ENCODE measurements around the gene NFATC4. TPM values are rescaled to one million over a fixed set of nuclear protein-coding genes. Genes with fewer than 3 reads are reported as not detected.

Gene NFATC4
- total and polyA plus RNA-seq, 7 donors: 2.7 to 12.0 (median 7.3) TPM

DNA sequence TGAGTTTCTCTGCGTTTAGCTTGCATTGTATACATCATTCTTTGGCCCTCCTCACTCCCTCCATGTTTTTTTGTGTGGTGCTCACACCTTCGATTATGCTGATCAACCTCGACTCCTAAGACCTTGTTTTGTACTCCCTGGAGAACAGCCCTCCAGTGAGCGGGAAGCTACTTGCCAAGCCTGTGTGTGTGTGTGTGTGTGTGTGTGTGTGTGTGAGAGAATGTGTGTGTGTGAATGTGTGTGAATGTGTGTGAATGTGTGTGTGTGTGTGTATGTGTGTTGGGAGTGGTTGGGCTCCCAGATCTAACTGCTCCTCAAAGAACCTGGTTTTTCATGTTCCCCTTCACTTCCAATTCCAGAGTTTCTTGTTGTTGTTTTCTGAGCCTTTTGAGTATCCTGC lies 36.8 kb downstream of the NFATC4 start:
- no peak for ATAC-seq
- TF ChIP-seq, protein P1, sequence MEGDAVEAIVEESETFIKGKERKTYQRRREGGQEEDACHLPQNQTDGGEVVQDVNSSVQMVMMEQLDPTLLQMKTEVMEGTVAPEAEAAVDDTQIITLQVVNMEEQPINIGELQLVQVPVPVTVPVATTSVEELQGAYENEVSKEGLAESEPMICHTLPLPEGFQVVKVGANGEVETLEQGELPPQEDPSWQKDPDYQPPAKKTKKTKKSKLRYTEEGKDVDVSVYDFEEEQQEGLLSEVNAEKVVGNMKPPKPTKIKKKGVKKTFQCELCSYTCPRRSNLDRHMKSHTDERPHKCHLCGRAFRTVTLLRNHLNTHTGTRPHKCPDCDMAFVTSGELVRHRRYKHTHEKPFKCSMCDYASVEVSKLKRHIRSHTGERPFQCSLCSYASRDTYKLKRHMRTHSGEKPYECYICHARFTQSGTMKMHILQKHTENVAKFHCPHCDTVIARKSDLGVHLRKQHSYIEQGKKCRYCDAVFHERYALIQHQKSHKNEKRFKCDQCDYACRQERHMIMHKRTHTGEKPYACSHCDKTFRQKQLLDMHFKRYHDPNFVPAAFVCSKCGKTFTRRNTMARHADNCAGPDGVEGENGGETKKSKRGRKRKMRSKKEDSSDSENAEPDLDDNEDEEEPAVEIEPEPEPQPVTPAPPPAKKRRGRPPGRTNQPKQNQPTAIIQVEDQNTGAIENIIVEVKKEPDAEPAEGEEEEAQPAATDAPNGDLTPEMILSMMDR (IDR thresholded peaks at IDR 0.05): no peak
- Histone ChIP-seq H3K4me1 (peaks cover 3% of the 10 kb centered on the region), H3K9me3 (no peaks in the 10 kb centered on the region), H3K36me3 (ENCODE audit: insufficient read depth in 1 of 2, low read depth in 1 of 2) (peaks cover 0 to 4% of the 10 kb centered on the region in 2 donors), H3K27me3 (ENCODE audit: insufficient read depth in 3 of 3, low read length in 2 of 3) (no peaks in the 10 kb centered on the region), H3K4me3 (no peak overlapping the region), H3K27ac (no peak overlapping the region)
- 65 to 69% (median 67%) methylated on average over 4 of the region's 4 CpGs for WGBS, 3 donors
- intact Hi-C loops (cut with DNase I): no loop called here
- no peak for DNase-seq

DNA sequence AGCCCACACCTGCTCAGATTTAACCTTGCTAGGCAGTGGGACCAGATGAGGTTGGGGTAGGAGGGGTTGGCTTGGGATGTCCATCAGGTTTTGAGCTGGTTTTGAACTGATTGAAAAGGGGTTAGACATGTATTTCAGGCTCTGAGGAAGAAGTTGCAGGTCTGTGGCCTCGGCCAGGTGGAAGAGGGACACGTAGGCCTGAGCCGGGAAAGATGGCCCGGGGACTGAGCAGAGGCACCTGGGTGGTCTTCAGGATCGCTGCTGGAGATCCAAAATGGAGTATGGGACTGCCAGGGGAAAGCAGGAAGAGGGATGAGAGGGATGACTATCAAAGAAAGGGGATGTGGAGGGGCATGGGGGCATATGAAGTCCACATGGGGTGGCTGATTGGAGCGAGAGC lies 38.4 kb downstream of the NFATC4 start:
- Histone ChIP-seq H3K27ac (no peak overlapping the region), H3K27me3 (ENCODE audit: insufficient read depth in 3 of 3, low read length in 2 of 3) (no peaks in the 10 kb centered on the region), H3K4me1 (peaks cover 3% of the 10 kb centered on the region), H3K36me3 (ENCODE audit: insufficient read depth in 1 of 2, low read depth in 1 of 2) (peaks cover 0 to 8% of the 10 kb centered on the region in 2 donors), H3K9me3 (no peaks in the 10 kb centered on the region), H3K4me3 (no peak overlapping the region)
- TF ChIP-seq, protein P1 (IDR thresholded peaks at IDR 0.05): no peak
- ATAC-seq (no peak), DNase-seq (no peak)
- WGBS, 3 donors: 87 to 92% (median 92%) methylated on average over 6 of the region's 6 CpGs
- intact Hi-C loops (cut with DNase I): no loop called here

GRCh38 chr14:24407608-24408325 lies 39.8 kb downstream of the NFATC4 start:
- intact Hi-C loops (cut with DNase I): no loop called here
- no peak for DNase-seq
- H3K4me3 ChIP-seq: no peak overlapping the region

DNA sequence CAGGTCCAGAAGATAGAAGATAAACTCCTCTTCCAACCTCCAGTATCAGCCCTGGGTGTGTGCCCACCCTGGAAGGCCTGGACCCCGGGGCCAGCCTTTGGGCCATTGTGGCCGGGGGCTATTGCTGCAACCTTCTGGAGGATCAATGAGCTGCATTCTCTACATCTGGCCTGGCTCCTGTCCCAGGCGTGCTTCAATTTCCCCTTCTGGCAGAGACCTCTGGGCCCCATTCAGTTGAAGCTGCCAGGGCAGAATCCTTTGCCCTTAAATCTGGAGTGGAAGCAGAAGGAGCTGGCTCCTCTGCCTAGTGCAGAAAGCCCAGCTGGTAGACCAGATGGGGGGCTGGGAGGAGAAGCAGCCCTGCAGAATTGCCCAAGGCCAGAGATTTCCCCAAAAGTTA lies 40.8 kb downstream of the NFATC4 start:
- DNase-seq (no peak), ATAC-seq (no peak)
- Histone ChIP-seq H3K27me3 (ENCODE audit: insufficient read depth in 3 of 3, low read length in 2 of 3) (no peaks in the 10 kb centered on the region), H3K4me1 (peaks cover 3% of the 10 kb centered on the region), H3K36me3 (ENCODE audit: insufficient read depth in 1 of 2, low read depth in 1 of 2) (peaks cover 0 to 8% of the 10 kb centered on the region in 2 donors), H3K27ac (no peak overlapping the region), H3K4me3 (no peak overlapping the region), H3K9me3 (no peaks in the 10 kb centered on the region)
- TF ChIP-seq, protein P1 (IDR thresholded peaks at IDR 0.05): no peak
- intact Hi-C loops (cut with DNase I): loop anchor here in 1 of 2 donors (1.0 kb wide), 1 partner anchor 19 kb away; no protein-coding TSS in a partner anchor
- WGBS, 3 donors: 32 to 49% (median 41%) methylated on average over 3 of the region's 3 CpGs

More at GRCh38 chr14:24407608-24408325, 39.8 kb downstream of the NFATC4 start:
- peaks cover 3% of the 10 kb centered on the region for H3K4me1 ChIP-seq
- H3K36me3 ChIP-seq (ENCODE audit: insufficient read depth in 1 of 2, low read depth in 1 of 2): peaks cover 0 to 8% of the 10 kb centered on the region in 2 donors
- no peak overlapping the region for H3K27ac ChIP-seq
- ATAC-seq: no peak
- H3K9me3 ChIP-seq: no peaks in the 10 kb centered on the region
- H3K27me3 ChIP-seq (ENCODE audit: insufficient read depth in 3 of 3, low read length in 2 of 3): no peaks in the 10 kb centered on the region
- 93 to 95% (median 94%) methylated on average over 16 to 18 of the region's 18 CpGs for WGBS, 3 donors
- TF ChIP-seq, protein P1 (IDR thresholded peaks at IDR 0.05): no peak

Data from psoas muscle (tissue), 8 donors.